Skeletal muscle tissue (tissue), 4 donors: ENCODE results near the gene XNDC1N. TPM values are rescaled to one million over a fixed set of nuclear protein-coding genes. Genes with fewer than 3 reads are reported as not detected.
A peak's percentile ranks its signal among the peaks of the same experiment; 100 is the strongest.

Source experiments
- H3K27ac ChIP-seq: one replicate; pipeline ENCODE4 v1.7.0; 2013; ENCODE audit warnings: mild to moderate bottlenecking, low read depth, low read length, inconsistent platforms
- H3K27me3 ChIP-seq, 3 donors: one replicate each; pipeline ENCODE4 v1.7.0; 2013; ENCODE audit warnings: low read length in 3 of 3; ENCODE audit not compliant: control insufficient read depth in 3 of 3, insufficient read depth in 3 of 3
- H3K36me3 ChIP-seq, 3 donors: one replicate each; pipeline ENCODE4 v1.7.0; 2013; ENCODE audit warnings: low read length in 3 of 3; ENCODE audit not compliant: control insufficient read depth in 3 of 3, insufficient read depth in 3 of 3
- H3K4me1 ChIP-seq, 3 donors: one replicate each; pipeline ENCODE4 v1.7.0; 2013; ENCODE audit warnings: low read length in 3 of 3, mild to moderate bottlenecking in 3 of 3; ENCODE audit not compliant: control insufficient read depth in 3 of 3, insufficient read depth in 3 of 3
- H3K4me3 ChIP-seq, 3 donors: one replicate each; pipeline ENCODE4 v1.7.0; 2013; ENCODE audit warnings: low read length in 3 of 3
- H3K9ac ChIP-seq, 3 donors: one replicate each; pipeline ENCODE4 v1.7.0; 2013; ENCODE audit warnings: low read length in 3 of 3, mild to moderate bottlenecking in 3 of 3, moderate library complexity in 2 of 3, low read depth in 1 of 3
- H3K9me3 ChIP-seq, 3 donors: one replicate each; pipeline ENCODE4 v1.7.0; 2013; ENCODE audit warnings: low read length in 3 of 3; ENCODE audit not compliant: control insufficient read depth in 3 of 3
- total RNA-seq: library from RNA; depleted of rRNA; stranded (reverse); fragments of >200 nt; gene quantifications from one replicate; pipeline ENCODE4 v1.2.3, GENCODE V29; 2014
- donor health status: Osteomylitis.

Gene XNDC1N
- 13.6 TPM for total RNA-seq

DNA sequence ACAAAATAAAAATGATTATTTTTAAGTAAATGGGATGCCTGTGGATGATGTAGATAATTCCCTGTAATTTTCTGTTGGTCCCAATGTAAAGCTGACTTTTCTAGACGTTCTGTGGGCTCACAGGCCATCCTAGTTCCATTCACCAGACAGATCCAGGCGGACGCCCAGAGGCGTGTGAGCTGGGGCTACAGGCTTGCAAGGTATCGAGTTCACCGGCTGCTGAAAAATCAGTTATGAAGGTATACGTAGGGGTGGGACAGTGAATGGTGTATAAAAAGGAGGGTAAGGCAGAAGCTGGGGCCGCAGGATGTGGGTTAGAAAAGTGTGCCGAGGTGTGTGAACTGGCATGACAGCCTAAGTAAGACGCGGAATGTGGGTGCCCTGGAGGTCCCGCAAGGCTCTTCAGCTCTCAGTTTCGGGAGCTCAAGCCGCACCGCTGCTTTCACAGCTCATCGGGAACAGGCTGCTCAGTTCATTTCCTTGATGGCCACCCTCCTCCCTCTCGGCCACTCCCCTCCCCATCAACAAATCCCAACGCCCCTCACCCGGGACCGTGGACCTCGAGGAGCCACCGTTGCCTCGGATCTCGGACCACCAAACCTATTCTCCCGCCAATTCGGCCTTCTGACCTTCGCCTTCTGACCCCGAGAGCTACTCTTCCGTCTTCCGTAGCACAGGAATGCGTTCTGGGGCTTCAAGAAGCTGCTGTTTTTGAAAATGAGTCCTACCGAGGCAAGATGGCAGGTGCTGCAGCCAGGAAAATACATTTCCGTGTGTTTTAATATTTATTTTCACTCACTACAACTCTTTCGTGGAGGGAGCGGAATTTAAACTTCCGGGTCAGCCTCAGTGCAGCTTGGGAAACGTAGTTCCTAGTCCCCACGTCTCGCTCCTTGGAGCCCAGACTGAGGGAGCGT, at the start of gene XNDC1N:
Gene XNDC1N (minus strand): TSS at position 775 of the 917 bp plus-strand sequence. CDS start 5,241 bp downstream, outside the sequence.
- H3K27ac ChIP-seq, result peak within 1 kb of the TSS; percentile 91
- H3K4me1 ChIP-seq, result peaks cover 24 to 40% (median 39%) of the 10 kb centered on the region in 3 donors
- peaks cover 0 to 4% (median 0%) of the 10 kb centered on the region in 3 donors for H3K36me3 ChIP-seq
- no peaks in the 10 kb centered on the region for H3K9me3 ChIP-seq
- H3K27me3 ChIP-seq, result no peaks in the 10 kb centered on the region
- peak within 1 kb of the TSS; percentile 97 to 100 (median 99) for H3K4me3 ChIP-seq
- H3K9ac ChIP-seq, result peak within 1 kb of the TSS; percentile 85 to 99 (median 93)

DNA sequence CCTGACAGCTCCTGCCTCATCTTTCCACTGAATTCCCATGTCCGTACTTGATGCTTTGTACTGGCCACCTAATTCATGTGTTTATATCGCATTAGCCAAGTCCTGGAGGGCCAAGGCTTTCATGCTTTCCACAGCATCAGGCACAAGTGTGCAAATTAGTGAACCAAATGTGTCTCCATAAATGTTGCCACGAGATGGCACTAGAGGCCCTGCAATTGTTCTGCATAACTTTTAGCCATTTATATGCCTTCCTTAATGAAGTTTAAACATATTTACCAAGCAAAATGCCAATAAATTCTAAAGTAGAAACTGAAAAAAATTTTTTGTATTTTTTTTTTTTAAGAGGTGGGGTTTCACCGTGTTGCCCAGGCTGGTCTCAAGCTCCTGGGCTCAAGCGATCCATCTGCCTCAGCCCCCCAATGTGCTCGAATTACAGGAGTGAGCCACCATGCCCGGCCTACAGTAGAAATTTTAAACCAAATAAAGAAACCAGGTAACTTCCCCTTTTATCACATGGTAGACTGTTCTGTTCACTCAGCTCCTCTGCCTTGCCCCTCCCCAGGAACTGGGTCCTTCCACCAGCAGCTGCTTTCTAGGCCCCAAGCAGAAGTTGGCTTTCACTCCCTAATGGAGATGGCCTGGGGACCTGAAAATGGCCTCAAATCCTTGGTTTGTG, 49.5 kb upstream of the XNDC1N start:
- Histone ChIP-seq H3K27me3 (no peaks in the 10 kb centered on the region), H3K9ac (no peak overlapping the region), H3K36me3 (no peaks in the 10 kb centered on the region), H3K27ac (no peak overlapping the region), H3K4me1 (peaks cover 0 to 5% (median 3%) of the 10 kb centered on the region in 3 donors), H3K9me3 (no peaks in the 10 kb centered on the region), H3K4me3 (no peak overlapping the region)

DNA sequence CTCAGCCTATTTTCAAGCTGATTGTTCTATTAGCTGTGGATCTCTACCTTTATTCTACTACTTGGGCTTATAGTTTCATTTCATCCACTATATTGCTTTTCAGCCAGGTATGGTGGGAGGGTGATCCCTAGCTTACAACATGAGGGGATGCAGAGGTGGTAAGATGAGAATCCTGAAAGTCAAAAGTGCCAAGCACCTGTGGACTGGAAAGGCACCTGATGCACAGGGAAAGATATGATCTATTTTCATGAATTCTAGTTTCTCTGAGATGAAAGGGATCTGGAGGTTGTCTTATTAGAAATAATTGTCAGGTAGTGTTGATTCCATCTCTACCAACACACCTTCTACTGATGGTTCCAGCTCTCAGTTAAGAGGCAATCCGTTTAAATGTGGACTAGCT, 48.7 kb upstream of the XNDC1N start:
- Histone ChIP-seq H3K9ac (no peak overlapping the region), H3K4me3 (no peak overlapping the region), H3K4me1 (peaks cover 0 to 11% (median 3%) of the 10 kb centered on the region in 3 donors), H3K36me3 (no peaks in the 10 kb centered on the region), H3K9me3 (no peaks in the 10 kb centered on the region), H3K27me3 (no peaks in the 10 kb centered on the region), H3K27ac (no peak overlapping the region)

- H3K27ac ChIP-seq, result no peak overlapping the region
- peaks cover 0 to 14% (median 3%) of the 10 kb centered on the region in 3 donors for H3K4me1 ChIP-seq
- H3K4me3 ChIP-seq, result no peak overlapping the region
- H3K36me3 ChIP-seq, result no peaks in the 10 kb centered on the region
- H3K9me3 ChIP-seq, result no peaks in the 10 kb centered on the region
- H3K9ac ChIP-seq, result no peak overlapping the region
- H3K27me3 ChIP-seq, result no peaks in the 10 kb centered on the region
These were observed 48.2 kb upstream of the XNDC1N start for GRCh38 chr11:71976551-71976950.

- Histone ChIP-seq H3K27me3 (no peaks in the 10 kb centered on the region), H3K27ac (no peak overlapping the region), H3K4me3 (no peak overlapping the region), H3K36me3 (peaks cover 2 to 4% (median 3%) of the 10 kb centered on the region in 3 donors), H3K4me1 (peaks cover 0 to 11% (median 3%) of the 10 kb centered on the region in 3 donors), H3K9me3 (no peaks in the 10 kb centered on the region), H3K9ac (no peak overlapping the region)
These were observed 43.3 kb upstream of the XNDC1N start for GRCh38 chr11:71971680-71972079.

GRCh38 chr11:71964641-71965040, 36.2 kb upstream of the XNDC1N start:
- Histone ChIP-seq H3K4me3 (no peak overlapping the region), H3K9ac (no peak overlapping the region), H3K27me3 (no peaks in the 10 kb centered on the region), H3K27ac (no peak overlapping the region), H3K36me3 (peaks cover 12 to 19% (median 17%) of the 10 kb centered on the region in 3 donors), H3K9me3 (no peaks in the 10 kb centered on the region), H3K4me1 (no peaks in the 10 kb centered on the region)

GRCh38 chr11:71963468-71963867, 35.1 kb upstream of the XNDC1N start:
- no peaks in the 10 kb centered on the region for H3K9me3 ChIP-seq
- H3K27ac ChIP-seq, result no peak overlapping the region
- no peak overlapping the region for H3K4me3 ChIP-seq
- no peak overlapping the region for H3K9ac ChIP-seq
- H3K36me3 ChIP-seq, result peaks cover 12 to 19% (median 14%) of the 10 kb centered on the region in 3 donors
- H3K4me1 ChIP-seq, result no peaks in the 10 kb centered on the region
- H3K27me3 ChIP-seq, result no peaks in the 10 kb centered on the region

GRCh38 chr11:71962428-71963038, 34.1 kb upstream of the XNDC1N start:
- Histone ChIP-seq H3K9ac (no peak overlapping the region), H3K4me3 (no peak overlapping the region), H3K9me3 (no peaks in the 10 kb centered on the region), H3K27ac (no peak overlapping the region), H3K27me3 (no peaks in the 10 kb centered on the region), H3K4me1 (no peaks in the 10 kb centered on the region), H3K36me3 (peaks cover 12 to 17% (median 14%) of the 10 kb centered on the region in 3 donors)

DNA sequence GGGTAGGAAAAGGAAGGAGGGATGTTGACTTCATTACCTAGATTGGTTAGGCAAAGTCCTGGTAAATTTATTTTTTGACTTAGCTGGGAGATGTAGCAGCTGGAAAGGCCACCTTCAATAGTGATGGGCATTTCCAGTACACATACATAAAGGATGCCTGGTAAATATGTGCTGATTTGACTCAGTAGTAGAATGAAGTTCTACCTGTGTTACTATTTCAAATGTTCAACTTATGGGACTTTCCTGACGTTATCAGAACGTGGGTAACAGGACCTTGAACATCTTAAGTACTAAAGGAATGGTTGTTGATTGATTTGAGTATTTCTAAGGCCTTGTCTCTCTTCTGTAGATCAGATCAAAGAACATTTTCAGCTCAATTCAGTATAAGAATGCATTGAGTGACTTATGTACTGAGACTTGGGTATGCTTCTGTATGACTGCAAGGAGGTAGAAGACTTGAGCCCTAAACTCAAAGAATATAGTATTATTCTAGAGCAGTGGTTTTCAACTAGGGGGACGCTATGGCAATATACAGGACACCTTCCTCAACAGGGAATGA, 27.6 kb upstream of the XNDC1N start:
- Histone ChIP-seq H3K4me1 (peaks cover 0 to 8% (median 2%) of the 10 kb centered on the region in 3 donors), H3K27ac (no peak overlapping the region), H3K36me3 (peaks cover 7 to 8% (median 8%) of the 10 kb centered on the region in 3 donors), H3K27me3 (no peaks in the 10 kb centered on the region), H3K9ac (no peak overlapping the region), H3K4me3 (no peak overlapping the region), H3K9me3 (no peaks in the 10 kb centered on the region)
